ENCODE measurements around the gene EEFSEC. TPM values are rescaled to one million over a fixed set of nuclear protein-coding genes. Genes with fewer than 3 reads are reported as not detected.

The EEFSEC gene
- polyA plus RNA-seq, 1 donor from 2014 or later = 4.6 TPM

GRCh38 chr3:128383316-128384235 is 230.3 kb downstream of the EEFSEC start:
- Histone ChIP-seq H2AFZ (ENCODE audit: low read depth, low read length) (no peak overlapping the region), H3K36me3 (ENCODE audit: insufficient read depth, low read length) (no peaks in the 10 kb centered on the region), H4K20me1 (ENCODE audit: insufficient read depth) (no peaks in the 10 kb centered on the region), H3K27me3 (ENCODE audit: insufficient read depth, low read depth, low read length) (no peaks in the 10 kb centered on the region), H3K4me2 (ENCODE audit: low read length) (no peak overlapping the region), H3K4me3 (ENCODE audit: low read length) (no peak overlapping the region), H3K27ac (ENCODE audit: low read length) (no peak overlapping the region), H3K9me2 (ENCODE audit: insufficient read depth, low read length) (no peaks in the 10 kb centered on the region), H3K9ac (ENCODE audit: low read length) (no peak overlapping the region), H3K79me2 (replicated peaks; ENCODE audit: insufficient read depth, low read length) (no peaks in the 10 kb centered on the region), H3F3A (ENCODE audit: insufficient read depth, low read length, poor library complexity, severe bottlenecking) (no peaks in the 10 kb centered on the region), H3K9me3 (ENCODE audit: low read length) (no peaks in the 10 kb centered on the region)
- TF ChIP-seq MXI1 (conservative IDR thresholded peaks at IDR 0.05; ENCODE audit: poor library complexity, severe bottlenecking) (no peak), POLR2AphosphoS5 (IDR thresholded peaks at IDR 0.05) (no peak), SMC3 (conservative IDR thresholded peaks at IDR 0.05; ENCODE audit: poor library complexity) (no peak), RAD21 (conservative IDR thresholded peaks at IDR 0.05) (no peak), TAF1 (IDR thresholded peaks at IDR 0.05; ENCODE audit: low read depth) (no peak)
- TF ChIP-seq, protein P1, sequence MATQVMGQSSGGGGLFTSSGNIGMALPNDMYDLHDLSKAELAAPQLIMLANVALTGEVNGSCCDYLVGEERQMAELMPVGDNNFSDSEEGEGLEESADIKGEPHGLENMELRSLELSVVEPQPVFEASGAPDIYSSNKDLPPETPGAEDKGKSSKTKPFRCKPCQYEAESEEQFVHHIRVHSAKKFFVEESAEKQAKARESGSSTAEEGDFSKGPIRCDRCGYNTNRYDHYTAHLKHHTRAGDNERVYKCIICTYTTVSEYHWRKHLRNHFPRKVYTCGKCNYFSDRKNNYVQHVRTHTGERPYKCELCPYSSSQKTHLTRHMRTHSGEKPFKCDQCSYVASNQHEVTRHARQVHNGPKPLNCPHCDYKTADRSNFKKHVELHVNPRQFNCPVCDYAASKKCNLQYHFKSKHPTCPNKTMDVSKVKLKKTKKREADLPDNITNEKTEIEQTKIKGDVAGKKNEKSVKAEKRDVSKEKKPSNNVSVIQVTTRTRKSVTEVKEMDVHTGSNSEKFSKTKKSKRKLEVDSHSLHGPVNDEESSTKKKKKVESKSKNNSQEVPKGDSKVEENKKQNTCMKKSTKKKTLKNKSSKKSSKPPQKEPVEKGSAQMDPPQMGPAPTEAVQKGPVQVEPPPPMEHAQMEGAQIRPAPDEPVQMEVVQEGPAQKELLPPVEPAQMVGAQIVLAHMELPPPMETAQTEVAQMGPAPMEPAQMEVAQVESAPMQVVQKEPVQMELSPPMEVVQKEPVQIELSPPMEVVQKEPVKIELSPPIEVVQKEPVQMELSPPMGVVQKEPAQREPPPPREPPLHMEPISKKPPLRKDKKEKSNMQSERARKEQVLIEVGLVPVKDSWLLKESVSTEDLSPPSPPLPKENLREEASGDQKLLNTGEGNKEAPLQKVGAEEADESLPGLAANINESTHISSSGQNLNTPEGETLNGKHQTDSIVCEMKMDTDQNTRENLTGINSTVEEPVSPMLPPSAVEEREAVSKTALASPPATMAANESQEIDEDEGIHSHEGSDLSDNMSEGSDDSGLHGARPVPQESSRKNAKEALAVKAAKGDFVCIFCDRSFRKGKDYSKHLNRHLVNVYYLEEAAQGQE (IDR thresholded peaks at IDR 0.05; ENCODE audit: borderline replicate concordance) = no peak

DNA sequence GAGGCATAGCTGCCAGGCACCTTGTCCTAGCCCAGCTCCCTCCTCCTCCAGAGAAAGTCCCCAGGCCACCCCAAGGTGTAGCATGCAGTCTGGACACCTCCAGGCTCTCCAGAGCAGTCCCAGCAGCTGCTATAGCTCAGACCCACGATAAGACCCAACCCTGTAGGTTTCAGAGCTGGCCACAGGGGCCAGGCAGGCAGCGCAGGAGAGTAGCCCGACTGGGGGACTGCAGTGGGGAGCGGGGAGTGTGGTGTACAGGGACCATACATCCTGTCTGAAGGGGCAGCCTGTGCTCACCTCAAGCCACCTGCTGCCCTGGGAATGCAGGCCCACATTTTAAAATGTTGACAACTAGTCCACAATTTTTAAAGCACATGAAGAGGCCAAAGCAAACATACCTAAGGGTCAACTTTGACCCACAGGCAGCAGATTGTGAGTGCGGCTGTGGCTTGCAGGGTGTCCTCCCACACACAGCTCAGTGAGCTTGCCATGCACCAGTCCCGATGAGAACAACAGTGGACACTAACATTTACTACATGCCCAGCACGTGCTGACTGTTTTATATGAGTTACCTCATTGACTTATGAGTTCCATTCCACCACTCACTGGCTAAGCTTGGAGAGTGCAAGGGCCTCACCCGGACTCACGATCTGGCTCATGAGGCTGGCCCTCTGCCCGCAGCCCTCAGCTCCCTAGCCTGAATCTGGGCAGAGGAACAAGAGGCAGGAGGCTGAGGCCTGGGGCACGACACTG is 232.0 kb downstream of the EEFSEC start:
- TF ChIP-seq CTCF (IDR thresholded peaks at IDR 0.05; ENCODE audit: poor library complexity, severe bottlenecking) (no peak), RAD21 (conservative IDR thresholded peaks at IDR 0.05) (no peak), POLR2AphosphoS5 (IDR thresholded peaks at IDR 0.05) (no peak)

More for the DNA sequence above, 232.0 kb downstream of the EEFSEC start:
- no peaks in the 10 kb centered on the region for H3F3A ChIP-seq (ENCODE audit: insufficient read depth, low read length, poor library complexity, severe bottlenecking)
- H3K4me2 ChIP-seq (ENCODE audit: low read length) = no peak overlapping the region
- H3K9ac ChIP-seq (ENCODE audit: low read length) = no peak overlapping the region
- H3K36me3 ChIP-seq (ENCODE audit: insufficient read depth, low read length) = no peaks in the 10 kb centered on the region
- H2AFZ ChIP-seq (ENCODE audit: low read depth, low read length) = no peak overlapping the region
- no peaks in the 10 kb centered on the region for H3K27me3 ChIP-seq (ENCODE audit: insufficient read depth, low read depth, low read length)
- no peak overlapping the region for H3K27ac ChIP-seq (ENCODE audit: low read length)
- H3K9me2 ChIP-seq (ENCODE audit: insufficient read depth, low read length) = no peaks in the 10 kb centered on the region
- H4K20me1 ChIP-seq (ENCODE audit: insufficient read depth) = no peaks in the 10 kb centered on the region
- H3K9me3 ChIP-seq (ENCODE audit: low read length) = no peaks in the 10 kb centered on the region
- no peak overlapping the region for H3K4me3 ChIP-seq (ENCODE audit: low read length)
- no peaks in the 10 kb centered on the region for H3K79me2 ChIP-seq (replicated peaks; ENCODE audit: insufficient read depth, low read length)

Measured in neural cell (in vitro differentiated cells).